ENCODE data around the gene CASR.
A peak's percentile ranks its signal among the peaks of the same experiment; 100 is the strongest.

The CASR gene

GRCh38 chr3:122257644-122258364 lies 74.3 kb downstream of the CASR start:
- DNase-seq (ENCODE audit: low read depth): no peak

- peak; percentile 63 for DNase-seq (ENCODE audit: low read depth)
Measured at GRCh38 chr3:122258757-122259371, 75.4 kb downstream of the CASR start.

GRCh38 chr3:122260206-122260605 lies 76.7 kb downstream of the CASR start:
- no peak for DNase-seq (ENCODE audit: low read depth)

- DNase-seq (ENCODE audit: low read depth): no peak
Measured at GRCh38 chr3:122263058-122263457, 79.6 kb downstream of the CASR start.

- DNase-seq (ENCODE audit: low read depth): no peak
Measured at GRCh38 chr3:122263974-122264588, 80.6 kb downstream of the CASR start.

GRCh38 chr3:122265957-122266356 lies 82.5 kb downstream of the CASR start:
- DNase-seq (ENCODE audit: low read depth): no peak

- DNase-seq (ENCODE audit: low read depth): no peak
Measured at GRCh38 chr3:122268257-122269024, 85.0 kb downstream of the CASR start.

- DNase-seq (ENCODE audit: low read depth): no peak
Measured at GRCh38 chr3:122269045-122269444, 85.6 kb downstream of the CASR start.

GRCh38 chr3:122271246-122271898 lies 87.9 kb downstream of the CASR start:
- DNase-seq (ENCODE audit: low read depth): no peak

GRCh38 chr3:122272879-122273278 lies 89.4 kb downstream of the CASR start:
- no peak for DNase-seq (ENCODE audit: low read depth)

GRCh38 chr3:122273498-122273897 lies 90.0 kb downstream of the CASR start:
- no peak for DNase-seq (ENCODE audit: low read depth)

- no peak for DNase-seq (ENCODE audit: low read depth)
Measured at GRCh38 chr3:122281891-122282290, 98.4 kb downstream of the CASR start.

GRCh38 chr3:122283796-122284445 lies 100.5 kb downstream of the CASR start:
- DNase-seq (ENCODE audit: low read depth): no peak

GRCh38 chr3:122284486-122284885 lies 101.0 kb downstream of the CASR start:
- no peak for DNase-seq (ENCODE audit: low read depth)

- no peak for DNase-seq (ENCODE audit: low read depth)
Measured at GRCh38 chr3:122294359-122294758, 110.9 kb downstream of the CASR start.

GRCh38 chr3:122295266-122296062 lies 112.0 kb downstream of the CASR start:
- DNase-seq (ENCODE audit: low read depth): no peak

- no peak for DNase-seq (ENCODE audit: low read depth)
Measured at GRCh38 chr3:122298239-122298638, 114.8 kb downstream of the CASR start.

GRCh38 chr3:122299215-122299614 lies 115.7 kb downstream of the CASR start:
- no peak for DNase-seq (ENCODE audit: low read depth)

GRCh38 chr3:122299872-122300460 lies 116.5 kb downstream of the CASR start:
- DNase-seq (ENCODE audit: low read depth): peak; percentile 36

- no peak for DNase-seq (ENCODE audit: low read depth)
Measured at GRCh38 chr3:122301063-122301462, 117.6 kb downstream of the CASR start.
